ENCODE data around the gene SLC22A12. TPM values are rescaled to one million over a fixed set of nuclear protein-coding genes. Genes with fewer than 3 reads are reported as not detected.

Gene SLC22A12
- total and polyA plus RNA-seq, 2 of the 8 experiments (the other 6 are each of a cell fraction or from before 2014, with no cell fraction given): not detected

GRCh38 chr11:64566915-64567891 is 23.8 kb upstream of the SLC22A12 start:
- Histone ChIP-seq H4K20me1 (replicated peaks in 1 of 2; ENCODE audit: control insufficient read depth in 1 of 2, insufficient read depth in 2 of 2, low read length in 2 of 2) (peaks cover 0 to 4% of the 10 kb centered on the region in 2 experiments), H3K18ac (ENCODE audit: extremely low read depth, low read length) (peak overlapping the region; percentile 90), H2AK5ac (ENCODE audit: low read depth, low read length) (peak overlapping the region; percentile 96; the same call in 1 of the 2 replicates), H4K8ac (ENCODE audit: extremely low read depth, insufficient read depth, low read length) (peak overlapping the region; percentile 90), H3K79me2 (ENCODE audit: control insufficient read depth in 1 of 2, insufficient read depth in 2 of 2, low read length in 2 of 2) (no peaks in the 10 kb centered on the region), H3K27ac (ENCODE audit: low read depth, low read length) (peak overlapping the region; percentile 47; the same call in 1 of the 2 replicates), H2BK120ac (replicated peaks; ENCODE audit: low read depth, low read length) (peak overlapping the region; percentile 36), H3K36me3 (ENCODE audit: control insufficient read depth in 2 of 4, insufficient read depth in 4 of 4, low read length in 3 of 4) (no peaks in the 10 kb centered on the region), H2AFZ (ENCODE audit: low read length) (peak overlapping the region; percentile 69; the same call in 1 of the 2 replicates), H3K23ac (ENCODE audit: insufficient read length) (no peak overlapping the region), H2BK20ac (ENCODE audit: low read length) (0 out of 2 replicates have a peak overlapping the region, but pooled peaks have one; percentile 80), H4K91ac (replicated peaks; ENCODE audit: insufficient read length, low read length) (peak overlapping the region; percentile 45), H4K5ac (ENCODE audit: insufficient read length, low read depth, low read length) (peak overlapping the region; percentile 61), H3K4me1 (replicated peaks in 1 of 4; ENCODE audit: control insufficient read depth in 3 of 4, insufficient read depth in 4 of 4, low read length in 3 of 4) (peaks cover 0 to 32% (median 20%) of the 10 kb centered on the region in 4 experiments; a peak in 6 of 7 replicates), H3K79me1 (ENCODE audit: low read depth, low read length) (no peaks in the 10 kb centered on the region), H3K9me3 (ENCODE audit: insufficient read depth in 2 of 2, low read depth in 1 of 2, low read length in 1 of 2) (no peaks in the 10 kb centered on the region), H3K27me3 (replicated peaks in 1 of 4; ENCODE audit: control insufficient read depth in 3 of 4, extremely low read depth in 1 of 4, insufficient read depth in 3 of 4, low read length in 3 of 4) (peaks cover 0 to 3% (median 0%) of the 10 kb centered on the region in 4 experiments; a peak in 2 of 7 replicates), H3K4me3 (ENCODE audit: extremely low read depth in 1 of 4, insufficient read depth in 2 of 4, low read depth in 3 of 4, low read length in 4 of 4) (peak overlapping the region in 2 of 4 experiments; percentile 10 to 53; a peak in 3 of 8 replicates), H3K56ac (replicated peaks; ENCODE audit: insufficient read length, low read depth, low read length) (no peak overlapping the region), H3K9ac (replicated peaks in 1 of 4; ENCODE audit: extremely low read depth in 1 of 4, low read depth in 3 of 4, low read length in 3 of 4) (peak overlapping the region in 1 of 4 experiments; percentile 28; a peak in 2 of 7 replicates), H3K14ac (ENCODE audit: insufficient read length) (no peak overlapping the region), H3K23me2 (ENCODE audit: low read depth, low read length) (peaks cover 5% of the 10 kb centered on the region; the same call in 1 of the 2 replicates), H2BK12ac (ENCODE audit: low read depth, low read length) (peak overlapping the region; percentile 100), H3K4me2 (ENCODE audit: insufficient read depth in 1 of 2, low read depth in 2 of 2, low read length in 2 of 2) (peak overlapping the region; percentile 70 to 80), H3K4ac (replicated peaks; ENCODE audit: insufficient read length, low read depth, low read length) (peak overlapping the region; percentile 75), H2BK5ac (ENCODE audit: low read depth, low read length) (peak overlapping the region; percentile 92; the same call in 1 of the 2 replicates), H2BK15ac (ENCODE audit: low read length) (peak overlapping the region; percentile 92)
- no peak for DNase-seq (ENCODE audit: low read depth in 1 of 2, low spot score in 2 of 2)
- no peak for FAIRE-seq
- ChIA-PET POLR2A (ENCODE audit: partially characterized antibody) (interaction anchor here (0.6 to 1.7 kb wide), 14 partner anchors 30 to 250 kb away, joined by 3 to 6 read pairs (median 4); partner anchors contain the start of genes PRDX5 and TRMT112), CTCF (ENCODE audit: partially characterized antibody) (interaction anchor here (0.6 to 8.7 kb wide), 11 partner anchors 13 to 921 kb away, joined by 3 to 75 read pairs (median 4); no protein-coding TSS in a partner anchor)
- WGBS, 2 experiments (ENCODE audit: extremely low coverage in 1 of 2, insufficient coverage in 1 of 2, insufficient read length in 1 of 2, insufficient replicate concordance in 2 of 2, low coverage in 1 of 2, low lambda C conversion rate in 2 of 2, missing lambda C conversion rate in 1 of 2): 82% methylated on average over 22 of the region's 30 CpGs; no CpG with 5 or more reads in 1 of the 2 experiments
- TF ChIP-seq RXRA (IDR thresholded peaks at IDR 0.05; ENCODE audit: insufficient read depth, low read depth, low read length): no peak
- no peak for TF ChIP-seq CTBP2 (IDR thresholded peaks at IDR 0.05; ENCODE audit: borderline replicate concordance, insufficient read depth, insufficient read length, low read length)

Data from H1 (cell line).